Endothelial cell of umbilical vein (primary cell): ENCODE measurements around the gene CSK. TPM values are rescaled to one million over a fixed set of nuclear protein-coding genes. Genes with fewer than 3 reads are reported as not detected.

Experiments
- BruUV-seq: library from RNA; stranded (reverse); fragments of 400-500 nt; replicated peaks from 2 replicates; lab custom pipeline; 2021; lab: Mats Ljungman, UMichigan
- CTCF ChIA-PET: fragments of 300-600, 350-600 bp; sonication (Branson Sonifier 250); formaldehyde crosslinking; loops from one replicate; lab custom pipeline; 2021; ENCODE audit warnings: antibody characterized with exemption, inconsistent platforms; lab: Charles Lee
- POLR2A ChIA-PET: fragments of 300-600, 350-600 bp; sonication (Branson Sonifier 250); formaldehyde crosslinking; loops from one replicate; lab custom pipeline; 2021; ENCODE audit warnings: antibody characterized with exemption, inconsistent platforms; lab: Charles Lee
- DNase-seq: peaks from one replicate; pipeline ENCODE4 v3.0.0-alpha.2; 2011; ENCODE audit warnings: low read depth, low spot score
- FAIRE-seq: peaks from 2 replicates; lab custom pipeline; 2011; peaks lifted over from hg19 to GRCh38; lab: Jason Lieb, UNC
- H2AFZ ChIP-seq: 2 replicates; pipeline ENCODE4 v1.6.0; 2012; ENCODE audit warnings: low read depth, low read length, control low read depth, inconsistent platforms
- H3K27ac ChIP-seq: 2 replicates; pipeline ENCODE4 v1.5.1; 2011; ENCODE audit warnings: low read depth, mild to moderate bottlenecking, control low read depth, low read length, moderate library complexity; ENCODE audit not compliant: insufficient read depth
- H3K27me3 ChIP-seq, 2 experiments: 2 replicates each; pipeline versions ENCODE4 v1.6.0 to v1.6.1; 2011; ENCODE audit warnings: low read length in 2 of 2, mixed read lengths in 1 of 2; ENCODE audit not compliant: control insufficient read depth in 2 of 2, insufficient read depth in 2 of 2
- H3K36me3 ChIP-seq, 2 experiments: 2 replicates in 1 of 2; 3 replicates in 1 of 2; pipeline ENCODE4 v1.5.1; 2011; ENCODE audit warnings: low read length in 2 of 2, mild to moderate bottlenecking in 1 of 2, moderate library complexity in 1 of 2; ENCODE audit not compliant: control insufficient read depth in 2 of 2, insufficient read depth in 2 of 2; ENCODE audit errors: extremely low read depth in 1 of 2
- H3K4me1 ChIP-seq: 3 replicates; pipeline ENCODE4 v1.5.1; 2011; ENCODE audit warnings: mild to moderate bottlenecking, low read length; ENCODE audit not compliant: control insufficient read depth, insufficient read depth; ENCODE audit errors: extremely low read depth
- H3K4me2 ChIP-seq: 2 replicates; pipeline ENCODE4 v1.6.1; 2011; ENCODE audit warnings: low read length, control low read depth, mixed read lengths; ENCODE audit not compliant: insufficient read depth
- H3K4me3 ChIP-seq, 3 experiments: fragments of 200-600 bp in 1 of 3; sonication (generic), shearing (Covaris generic) in 1 of 3; replicated peaks in 1 of 3; 2 replicates each; pipeline ENCODE4 v1.5.1; 2011 to 2016; ENCODE audit warnings: control low read depth in 3 of 3, low read length in 3 of 3, mild to moderate bottlenecking in 2 of 3, inconsistent platforms in 1 of 3, low read depth in 1 of 3, moderate library complexity in 1 of 3; ENCODE audit not compliant: insufficient read depth in 1 of 3
- H3K79me2 ChIP-seq: 2 replicates; pipeline ENCODE4 v1.6.0; 2012; ENCODE audit warnings: low read length, inconsistent platforms; ENCODE audit not compliant: control insufficient read depth, insufficient read depth
- H3K9ac ChIP-seq: replicated peaks from 2 replicates; pipeline ENCODE3; 2011; ENCODE audit warnings: low read length, control low read depth; ENCODE audit not compliant: insufficient read depth; ENCODE audit errors: extremely low read depth
- H3K9me1 ChIP-seq: replicated peaks from 3 replicates; pipeline ENCODE4 v1.6.0; 2011; ENCODE audit warnings: mild to moderate bottlenecking, low read length; ENCODE audit not compliant: control insufficient read depth, insufficient read depth; ENCODE audit errors: extremely low read depth
- H3K9me3 ChIP-seq: replicated peaks from 2 replicates; pipeline ENCODE4 v1.5.1; 2012; ENCODE audit warnings: low read length, inconsistent platforms; ENCODE audit not compliant: control insufficient read depth, insufficient read depth
- H4K20me1 ChIP-seq: replicated peaks from 2 replicates; pipeline ENCODE3; 2011; ENCODE audit warnings: mild to moderate bottlenecking, low read length; ENCODE audit not compliant: control insufficient read depth, insufficient read depth; ENCODE audit errors: extremely low read depth
- CTCF ChIP-seq, 2 donors: IDR thresholded peaks; 1 replicate in 1 of 2; 2 replicates in 1 of 2; pipeline ENCODE4 v1.5.1; 2011; ENCODE audit warnings: low read length in 2 of 2, mild to moderate bottlenecking in 2 of 2, moderate library complexity in 2 of 2, control low read depth in 1 of 2, inconsistent platforms in 1 of 2, low read depth in 1 of 2; ENCODE audit not compliant: insufficient read depth in 1 of 2; ENCODE audit errors: extremely low read depth in 1 of 2
- EZH2 ChIP-seq: IDR thresholded peaks from 2 replicates; pipeline ENCODE4 v1.6.1; 2012; ENCODE audit warnings: borderline replicate concordance, low read depth, mild to moderate bottlenecking, moderate library complexity, low read length, inconsistent platforms; ENCODE audit not compliant: severe bottlenecking
- FOS ChIP-seq: IDR thresholded peaks from 2 replicates; pipeline ENCODE4 v1.6.1; 2011; ENCODE audit warnings: mild to moderate bottlenecking, low read length, moderate library complexity, borderline replicate concordance; ENCODE audit not compliant: insufficient read depth
- GATA2 ChIP-seq: IDR thresholded peaks from 2 replicates; pipeline ENCODE4 v1.7.0; 2011; ENCODE audit warnings: low read depth, mild to moderate bottlenecking, moderate library complexity, mixed read lengths, low read length; ENCODE audit not compliant: insufficient read length, insufficient read depth
- JUN ChIP-seq: IDR thresholded peaks from 2 replicates; pipeline ENCODE4 v1.6.1; 2011; ENCODE audit warnings: borderline replicate concordance, low read depth; ENCODE audit not compliant: insufficient read length, insufficient read depth
- MAX ChIP-seq: IDR thresholded peaks from 2 replicates; pipeline ENCODE4 v1.6.1; 2011; ENCODE audit not compliant: insufficient read depth, insufficient read length
- MYC ChIP-seq: IDR thresholded peaks from one replicate; pipeline ENCODE4 v1.6.1; 2011; ENCODE audit warnings: mild to moderate bottlenecking, low read depth, low read length
- POLR2A ChIP-seq: IDR thresholded peaks from 2 replicates; pipeline ENCODE4 v1.6.1; 2012; ENCODE audit warnings: low read depth, mild to moderate bottlenecking, control low read depth, low read length
- dilution Hi-C: fragments of 300-500 bp; cut with MboI; formaldehyde crosslinking; loops from one replicate; pipeline ENCODE4 v1.15.0; 2019; ENCODE audit warnings: low sequenced_read_pairs; ENCODE audit not compliant: extremely low pct_ligation_motif_present
- intact Hi-C: fragments of 100-400 bp; cut with micrococcal nuclease; formaldehyde crosslinking; loops from one replicate; pipeline ENCODE4 v1.10.0; 2022
- polyA plus RNA-seq, 4 experiments: library from polyadenylated mRNA; depleted of rRNA in 3 of 4; stranded (reverse) in 3 of 4; unstranded in 1 of 4; fragments of >200 nt; gene quantifications; 2 replicates each; pipeline versions ENCODE4 v1.2.1 to v1.2.3, GENCODE V29; 2011 to 2012; ENCODE audit warnings: missing spikeins in 1 of 4
- total RNA-seq: library from RNA; stranded (reverse); gene quantifications from 2 replicates; pipeline ENCODE4 v1.2.3, GENCODE V29; 2021

Gene CSK
- total and polyA plus RNA-seq, 2 donors (not counting 3 experiments of a cell fraction or from before 2014, with no cell fraction given), result 41.2 to 104 TPM

- intact Hi-C loops, result no loop called here
- peaks cover 2% of the 10 kb centered on the region for H4K20me1 ChIP-seq
Observed at GRCh38 chr15:74786551-74787165, 4.8 kb downstream of the CSK start.

More at GRCh38 chr15:74786551-74787165, 4.8 kb downstream of the CSK start:
- no peaks in the 10 kb centered on the region for H3K9me3 ChIP-seq
- ChIA-PET CTCF (interaction anchor here (0.9 to 3.6 kb wide), 5 partner anchors 9 to 163 kb away, joined by 4 to 22 read pairs (median 9); no protein-coding TSS in a partner anchor), POLR2A (no interaction called here)
- H3K27ac ChIP-seq, result no peak overlapping the region
- H3K36me3 ChIP-seq, result peaks cover 0 to 7% of the 10 kb centered on the region in 2 experiments
- H3K4me1 ChIP-seq, result peaks cover 18% of the 10 kb centered on the region
- H3K4me2 ChIP-seq, result no peak overlapping the region
- TF ChIP-seq MYC, result no peak
- no peak for TF ChIP-seq EZH2
- TF ChIP-seq MAX, result no peak
- TF ChIP-seq GATA2, result no peak
- no peak for TF ChIP-seq POLR2A
- TF ChIP-seq CTCF (IDR thresholded peaks at IDR 0.05; ENCODE audit: extremely low read depth in 1 of 2, insufficient read depth in 1 of 2, low read depth in 1 of 2, low read length in 2 of 2), result no peak
- no peak for TF ChIP-seq FOS
- no peak for TF ChIP-seq JUN
- FAIRE-seq (no peak), DNase-seq (no peak)
- H3K4me3 ChIP-seq, result no peak overlapping the region
- H3K9ac ChIP-seq, result no peak overlapping the region
- peaks cover 92% of the 10 kb centered on the region for H3K79me2 ChIP-seq
- dilution Hi-C loops, result no loop called here
- no peaks in the 10 kb centered on the region for H3K27me3 ChIP-seq
- H3K9me1 ChIP-seq, result no peaks in the 10 kb centered on the region
- H2AFZ ChIP-seq, result no peak overlapping the region
- no TSS peak for BruUV-seq
